GM21825 (cell line): Measurements from ENCODE around the gene PDGFD.
A peak's percentile ranks its signal among the peaks of the same experiment; 100 is the strongest.

Experiments used
- ATAC-seq: cut with Tn5 transposase; IDR thresholded peaks from one replicate; pipeline ENCODE4 v1.9.1; 2021; ENCODE audit warnings: mild to moderate bottlenecking, moderate library complexity; ENCODE audit not compliant: unreplicated experiment

Gene PDGFD

GRCh38 chr11:104095791-104096190, 68.2 kb downstream of the PDGFD start:
- no peak for ATAC-seq

DNA sequence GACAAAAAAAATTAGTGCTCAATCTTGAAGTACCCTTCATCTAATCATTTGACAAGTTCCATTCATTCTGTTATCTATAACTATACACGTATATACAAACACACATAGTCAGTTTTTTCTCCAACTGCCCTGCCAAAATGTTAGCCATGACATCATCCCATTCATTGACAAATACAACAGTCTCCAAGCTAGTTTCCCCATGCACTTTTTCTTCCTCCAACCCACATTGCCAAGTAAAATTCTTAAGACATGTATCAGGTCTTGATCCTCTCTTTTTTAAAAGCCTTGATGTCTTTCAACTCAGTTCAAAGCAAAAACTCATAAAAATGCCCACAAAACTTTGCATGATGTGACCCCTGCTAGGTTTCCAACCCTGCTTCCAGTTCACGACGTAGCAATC, 69.4 kb downstream of the PDGFD start:
- ATAC-seq, result no peak

- no peak for ATAC-seq
These were observed 70.3 kb downstream of the PDGFD start for GRCh38 chr11:104093426-104094280.

DNA sequence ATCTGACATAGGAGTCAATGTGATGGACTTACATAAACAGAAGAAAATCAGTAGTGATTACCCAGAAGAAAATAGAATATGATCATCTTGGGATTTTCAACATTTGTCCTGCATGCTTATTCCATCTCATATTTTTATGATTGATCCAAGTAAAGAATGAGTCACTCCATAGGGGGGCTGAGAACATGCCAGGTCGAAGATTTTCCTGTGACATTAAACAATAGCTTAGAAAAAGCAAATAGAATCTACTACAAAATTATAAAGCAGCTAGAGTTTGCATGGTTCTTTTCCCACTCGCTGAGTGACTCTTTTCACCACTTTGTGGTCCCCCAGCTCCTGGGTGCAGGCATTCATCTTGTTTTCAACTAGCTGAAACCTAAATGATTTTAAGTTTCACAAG, 71.2 kb downstream of the PDGFD start:
- no peak for ATAC-seq

GRCh38 chr11:104091281-104092096, 72.5 kb downstream of the PDGFD start:
- no peak for ATAC-seq

DNA sequence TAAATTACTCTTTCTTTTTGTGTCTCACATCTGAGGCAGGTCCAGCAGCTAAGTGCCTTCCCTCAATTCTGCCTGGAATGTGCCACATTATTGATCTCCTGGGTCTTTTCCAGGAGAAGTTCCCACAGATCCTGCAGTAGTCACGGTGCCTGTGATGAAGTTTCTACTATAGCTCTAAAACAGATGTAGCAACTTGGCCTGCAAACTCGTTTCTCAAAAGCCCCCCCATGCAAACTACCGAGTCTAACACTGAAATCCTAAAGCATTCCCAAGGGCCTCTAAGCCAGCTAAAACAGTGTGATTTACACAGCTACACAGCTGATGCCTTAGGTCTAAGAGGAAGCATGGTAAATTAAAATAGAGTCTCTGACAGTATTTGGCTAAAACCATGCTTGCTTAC, 73.2 kb downstream of the PDGFD start:
- ATAC-seq, result no peak

DNA sequence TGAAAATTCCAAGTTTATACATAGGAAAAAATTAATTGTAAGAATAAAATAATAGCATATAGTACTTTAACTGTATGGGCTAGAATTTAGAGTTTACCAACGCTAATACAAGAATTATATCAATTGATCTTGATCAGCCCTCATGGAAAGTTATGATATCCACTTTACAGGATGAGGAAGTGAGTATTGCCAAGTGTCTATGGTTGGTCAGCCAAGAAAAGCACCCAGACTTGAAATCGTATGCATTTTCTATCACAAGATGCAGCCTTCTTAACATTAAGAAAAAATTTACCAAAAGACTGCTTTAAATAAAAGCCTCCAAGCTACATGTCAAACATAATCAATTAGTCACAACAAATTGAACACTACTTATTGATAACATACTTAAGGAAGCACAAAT, 74.5 kb downstream of the PDGFD start:
- ATAC-seq, result no peak

GRCh38 chr11:104086621-104087020, 77.3 kb downstream of the PDGFD start:
- ATAC-seq, result no peak

- no peak for ATAC-seq
These were observed 85.0 kb downstream of the PDGFD start for GRCh38 chr11:104078995-104079394.

DNA sequence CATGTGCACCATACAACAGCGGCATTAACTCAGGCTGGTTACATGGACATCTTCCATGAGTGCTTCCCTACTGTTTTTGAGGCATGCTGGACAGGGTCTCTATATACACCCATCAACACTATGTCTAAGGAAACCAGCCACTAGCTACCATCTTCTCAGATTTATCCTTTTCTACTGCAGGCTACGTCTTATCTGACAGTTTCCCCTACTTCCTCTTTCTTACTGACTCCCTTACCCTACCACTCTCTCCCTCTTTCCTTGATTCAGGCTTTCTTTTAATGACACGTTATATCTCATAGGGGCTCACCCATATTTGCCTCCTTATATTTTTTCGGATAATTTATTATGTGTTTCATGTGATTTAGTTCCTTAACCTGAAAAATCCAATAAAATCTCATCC, 85.7 kb downstream of the PDGFD start:
- ATAC-seq, result no peak

GRCh38 chr11:104076455-104076854, 87.5 kb downstream of the PDGFD start:
- ATAC-seq, result no peak

DNA sequence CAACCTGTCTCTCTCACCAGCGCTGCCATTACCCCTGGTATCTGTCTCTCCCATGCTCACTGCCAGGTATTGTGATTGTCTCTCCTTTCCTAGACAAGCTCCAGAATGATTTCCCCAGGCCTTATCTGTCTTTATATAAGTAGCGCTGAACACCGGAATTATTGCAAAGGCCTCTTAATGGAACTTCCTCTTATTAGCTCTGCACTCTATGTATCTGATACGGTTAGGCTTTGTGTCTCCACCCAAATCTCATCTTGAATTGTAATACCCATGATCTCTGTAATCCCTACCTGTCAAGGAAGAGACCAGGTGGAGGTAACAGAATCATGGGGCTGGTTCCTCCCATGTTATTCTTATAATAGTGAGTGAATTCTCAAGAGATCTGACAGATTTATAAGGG, 88.2 kb downstream of the PDGFD start:
- no peak for ATAC-seq

DNA sequence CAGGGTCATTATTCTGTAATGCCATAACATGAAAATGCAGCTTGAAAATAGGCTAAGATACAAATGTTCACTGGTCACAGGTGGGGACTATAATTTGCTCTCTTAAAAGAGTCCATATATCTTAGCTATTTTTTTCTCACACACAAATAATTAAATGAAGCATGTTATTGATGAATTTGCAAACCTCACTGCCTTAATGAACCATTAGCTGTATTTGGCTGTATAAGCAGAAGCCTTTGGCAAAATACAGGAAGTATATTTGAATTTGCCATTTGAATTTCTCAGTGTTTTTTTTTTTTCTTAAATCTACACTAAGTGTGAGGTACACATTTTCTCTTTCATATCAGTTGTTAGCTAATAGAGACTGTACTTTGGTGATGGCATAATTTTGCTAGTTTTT, 88.9 kb downstream of the PDGFD start:
- ATAC-seq, result no peak

GRCh38 chr11:104073950-104074705, 89.8 kb downstream of the PDGFD start:
- ATAC-seq, result peak; percentile 91

DNA sequence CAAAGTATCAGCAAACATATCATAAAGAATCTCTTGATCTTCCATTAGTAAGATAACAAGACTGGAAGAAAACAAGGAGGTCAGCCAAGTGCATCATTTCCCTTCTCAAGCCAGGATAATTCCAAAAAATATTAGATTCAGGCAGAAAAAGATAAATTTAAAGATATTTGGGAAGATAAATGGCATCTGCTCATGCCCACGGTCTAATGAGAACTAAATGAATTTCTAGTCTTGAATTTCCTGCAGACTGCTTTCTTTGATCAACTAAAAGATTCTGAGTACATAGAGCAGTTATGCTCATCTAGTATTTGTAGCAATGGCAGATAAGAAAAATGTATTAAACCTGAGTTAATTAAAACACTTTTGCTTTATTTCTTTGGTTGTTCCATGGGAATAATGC, 96.4 kb downstream of the PDGFD start:
- no peak for ATAC-seq

DNA sequence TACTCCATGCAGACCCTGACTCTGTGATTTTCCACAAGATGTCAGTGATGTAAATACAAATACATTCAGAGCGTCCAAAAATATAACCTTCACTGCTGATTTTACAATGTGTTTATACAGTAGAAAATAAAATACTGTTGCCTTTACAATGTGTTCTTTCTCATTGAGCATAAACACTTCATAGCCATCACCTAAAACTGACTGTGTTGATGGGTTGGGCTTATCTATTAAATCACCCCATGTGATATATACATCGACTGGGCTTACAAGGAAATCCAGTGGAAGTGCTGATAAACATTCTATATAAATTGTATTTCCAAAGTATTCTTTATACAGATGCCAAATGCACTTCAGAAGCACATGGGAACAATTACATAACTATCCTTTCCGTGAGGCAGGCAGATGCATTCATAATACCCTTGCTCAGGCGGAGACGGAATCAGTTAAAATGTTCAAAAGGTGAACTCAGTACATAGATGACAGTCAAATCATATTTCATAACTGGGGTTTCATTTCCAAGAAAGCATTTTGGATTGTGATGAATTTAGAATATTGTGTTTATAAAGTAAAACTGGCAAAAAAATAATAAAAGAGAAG, 99.8 kb downstream of the PDGFD start:
- ATAC-seq, result no peak

DNA sequence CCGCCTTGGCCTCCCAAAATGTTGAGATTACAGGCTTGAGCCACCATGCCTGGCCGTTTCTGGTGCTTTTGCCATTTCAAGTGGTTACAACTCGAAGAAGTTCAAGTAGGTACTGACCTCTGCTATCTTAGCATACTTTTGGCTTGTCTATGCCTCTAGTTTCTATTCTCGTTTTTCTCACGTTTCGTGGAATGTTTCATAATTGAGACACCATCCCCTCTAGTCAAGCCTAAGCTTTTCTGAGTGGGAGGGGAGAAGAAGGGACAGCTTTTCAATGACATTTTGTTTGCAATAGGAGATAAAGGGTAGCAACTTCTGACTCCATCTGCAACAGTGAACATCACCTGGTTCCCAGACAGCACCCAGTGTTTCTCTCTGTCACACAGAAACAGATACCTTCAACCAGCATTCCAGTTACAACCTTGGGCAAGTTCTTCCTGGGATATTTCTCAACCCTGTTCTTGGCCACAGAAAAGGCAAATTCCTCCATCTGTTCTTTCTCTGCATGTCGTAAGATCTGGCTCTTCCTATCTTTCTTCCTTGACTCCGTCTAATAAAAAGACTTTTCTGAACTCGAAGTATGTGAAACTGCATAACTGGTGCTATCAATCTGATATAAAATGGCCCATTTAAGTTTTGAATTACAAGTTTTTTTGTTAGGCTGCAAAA, 102.0 kb downstream of the PDGFD start:
- no peak for ATAC-seq

GRCh38 chr11:104060820-104061219, 103.1 kb downstream of the PDGFD start:
- no peak for ATAC-seq

- ATAC-seq, result no peak
These were observed 103.7 kb downstream of the PDGFD start for GRCh38 chr11:104060004-104060794.

DNA sequence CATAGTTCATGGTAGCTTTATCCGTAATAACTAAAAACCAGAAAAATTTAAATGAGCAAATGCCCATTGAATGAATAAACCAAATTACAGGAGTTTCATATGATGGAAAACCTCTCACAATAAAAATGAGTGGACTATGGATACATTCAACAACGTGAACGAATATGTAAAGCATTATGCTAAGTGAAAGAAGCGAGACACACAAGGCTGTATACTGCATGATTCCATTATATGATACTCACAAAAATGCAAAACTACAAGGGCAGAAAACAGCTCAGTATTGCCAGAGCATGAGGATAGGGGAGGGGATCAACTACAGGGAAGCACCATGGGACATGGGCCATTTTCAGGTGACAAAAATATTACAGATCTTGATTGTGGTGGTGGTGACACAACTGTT, 105.3 kb downstream of the PDGFD start:
- ATAC-seq, result no peak
